Hematopoietic multipotent progenitor cell treated with erythropoietin and hydrocortisone succinate and interleukin-3 and kit ligand, for 6 days (in vitro differentiated cells): ENCODE measurements around the gene FCRL6.

Experiments used
- DNase-seq: peaks from one replicate; pipeline ENCODE4 v3.0.0-alpha.2; 2015

The FCRL6 gene, protein sequence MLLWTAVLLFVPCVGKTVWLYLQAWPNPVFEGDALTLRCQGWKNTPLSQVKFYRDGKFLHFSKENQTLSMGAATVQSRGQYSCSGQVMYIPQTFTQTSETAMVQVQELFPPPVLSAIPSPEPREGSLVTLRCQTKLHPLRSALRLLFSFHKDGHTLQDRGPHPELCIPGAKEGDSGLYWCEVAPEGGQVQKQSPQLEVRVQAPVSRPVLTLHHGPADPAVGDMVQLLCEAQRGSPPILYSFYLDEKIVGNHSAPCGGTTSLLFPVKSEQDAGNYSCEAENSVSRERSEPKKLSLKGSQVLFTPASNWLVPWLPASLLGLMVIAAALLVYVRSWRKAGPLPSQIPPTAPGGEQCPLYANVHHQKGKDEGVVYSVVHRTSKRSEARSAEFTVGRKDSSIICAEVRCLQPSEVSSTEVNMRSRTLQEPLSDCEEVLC

DNA sequence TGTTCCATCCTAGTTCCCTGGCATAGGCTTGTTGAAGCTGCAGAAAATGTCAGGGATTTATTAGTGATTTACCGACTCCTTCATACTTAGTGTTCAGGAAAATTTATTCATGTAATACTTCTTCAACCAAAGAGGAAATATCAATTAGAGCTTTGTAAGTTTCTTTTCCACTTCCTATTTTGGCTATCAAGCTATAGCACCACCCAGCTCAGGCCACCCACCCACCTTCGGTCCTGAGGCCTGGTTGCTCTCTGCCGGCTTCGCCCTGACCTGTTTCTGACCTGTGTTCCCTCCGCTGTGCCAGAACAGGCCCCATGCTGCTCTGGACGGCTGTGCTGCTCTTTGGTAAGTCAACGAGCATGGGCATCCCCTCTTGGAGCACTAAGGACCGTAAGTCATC, at the start of gene FCRL6:
TSS of gene FCRL6 (plus strand) at position 250 of the 400 bp plus-strand sequence. CDS start at position 315, 65 bp downstream.
- no peak for DNase-seq

DNA sequence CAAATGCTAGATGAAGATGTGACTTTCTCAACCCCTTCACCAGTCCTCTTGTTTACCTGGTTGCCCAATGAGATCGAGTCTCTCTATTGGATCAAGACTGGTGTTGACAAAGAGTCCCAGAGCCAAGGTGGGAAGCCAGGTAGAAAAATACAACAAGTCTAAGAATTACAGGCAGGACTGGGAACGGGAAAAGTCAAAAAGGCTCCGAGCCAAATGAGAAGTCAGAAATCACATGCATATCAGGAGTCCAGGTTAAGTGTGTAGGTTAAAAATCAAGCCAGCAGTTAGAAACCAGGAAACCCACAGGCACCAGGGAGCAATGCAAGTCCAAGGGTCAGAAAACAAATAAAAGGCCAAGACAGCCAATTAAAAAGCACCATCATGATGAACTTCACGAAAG, 48.8 kb upstream of the FCRL6 start:
- no peak for DNase-seq

DNA sequence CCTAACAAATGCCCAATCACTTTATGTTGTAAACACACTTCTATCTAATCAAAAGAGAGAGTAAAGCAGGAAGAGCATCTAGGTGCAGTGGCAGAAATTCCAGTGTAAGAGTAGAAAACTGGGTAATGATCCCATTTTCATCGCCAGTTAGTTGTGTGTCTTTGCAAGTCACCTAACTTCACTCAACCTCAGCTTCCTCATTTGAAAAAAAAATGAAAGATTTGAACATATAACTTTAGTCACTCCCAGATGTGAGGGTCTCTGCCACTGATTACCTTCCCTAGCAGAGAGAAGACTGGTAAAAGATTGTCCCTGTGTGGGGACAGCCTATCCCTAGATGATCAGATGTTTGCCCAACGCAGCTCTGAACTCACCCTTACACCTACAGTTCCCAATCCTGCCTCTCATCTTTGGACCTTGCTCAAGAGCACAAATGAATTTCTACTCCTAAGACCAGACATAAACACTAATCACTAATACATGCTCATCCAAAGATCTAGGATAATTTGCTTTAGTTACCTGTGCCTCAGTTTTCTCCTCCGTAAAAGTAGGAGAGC, 46.6 kb upstream of the FCRL6 start:
- no peak for DNase-seq

DNA sequence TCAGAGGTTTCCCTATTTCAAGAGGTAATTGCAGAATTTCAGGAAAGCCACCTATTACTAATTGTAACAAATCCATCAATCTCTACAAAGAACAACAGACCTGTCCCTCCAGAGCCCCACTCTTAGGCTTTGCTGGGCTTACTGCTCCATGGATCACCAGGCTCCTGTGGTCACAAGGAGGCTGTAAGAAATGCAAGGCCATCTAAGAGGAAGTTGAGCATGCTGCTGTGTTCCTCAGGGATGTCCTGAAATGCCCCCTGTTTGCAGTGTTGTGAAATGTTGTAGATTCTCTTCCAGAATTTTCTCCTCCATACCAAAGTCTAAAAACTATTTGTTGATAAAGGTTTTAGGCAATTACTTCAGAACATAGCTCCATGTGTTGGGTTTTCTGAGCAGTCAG, 45.8 kb upstream of the FCRL6 start:
- no peak for DNase-seq

DNA sequence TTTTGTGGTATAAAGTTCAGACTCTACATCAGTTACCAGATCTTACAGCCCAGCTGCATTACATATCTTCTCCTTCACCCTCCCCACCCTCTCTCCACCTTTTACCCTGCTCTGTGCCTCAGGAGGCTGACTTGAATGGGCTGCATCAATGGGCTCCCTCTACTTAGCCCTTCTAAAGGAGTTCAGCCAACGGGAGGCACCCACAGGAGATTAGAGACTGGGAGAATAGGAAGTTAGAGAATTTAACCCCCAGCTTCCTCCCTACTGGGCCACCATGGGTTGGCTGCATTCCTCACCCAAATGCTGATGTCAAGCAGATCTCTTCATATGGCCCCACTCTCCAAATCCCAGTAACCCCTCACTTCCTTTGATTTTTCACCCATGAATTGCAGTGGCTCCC, 38.5 kb upstream of the FCRL6 start:
- DNase-seq: no peak

DNA sequence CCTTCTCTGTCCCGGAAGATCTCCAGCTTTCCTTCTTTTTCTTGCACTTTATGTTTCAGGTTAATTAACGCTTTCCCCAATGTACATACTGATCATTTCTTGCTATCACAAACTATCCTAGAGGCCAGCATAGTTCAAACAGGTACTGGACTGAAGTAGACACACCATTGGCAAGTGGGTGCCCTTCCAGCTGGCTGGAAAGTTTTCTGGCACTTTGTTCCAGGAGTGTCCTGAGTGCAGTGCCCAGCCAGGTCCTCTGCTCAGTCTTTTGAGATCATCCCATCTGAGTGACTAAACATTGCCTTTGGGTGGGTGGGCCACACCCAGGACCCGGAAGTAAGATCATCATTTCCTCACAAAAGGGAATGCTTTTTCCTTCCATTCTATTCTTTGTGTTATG, 36.4 kb upstream of the FCRL6 start:
- DNase-seq: no peak

DNA sequence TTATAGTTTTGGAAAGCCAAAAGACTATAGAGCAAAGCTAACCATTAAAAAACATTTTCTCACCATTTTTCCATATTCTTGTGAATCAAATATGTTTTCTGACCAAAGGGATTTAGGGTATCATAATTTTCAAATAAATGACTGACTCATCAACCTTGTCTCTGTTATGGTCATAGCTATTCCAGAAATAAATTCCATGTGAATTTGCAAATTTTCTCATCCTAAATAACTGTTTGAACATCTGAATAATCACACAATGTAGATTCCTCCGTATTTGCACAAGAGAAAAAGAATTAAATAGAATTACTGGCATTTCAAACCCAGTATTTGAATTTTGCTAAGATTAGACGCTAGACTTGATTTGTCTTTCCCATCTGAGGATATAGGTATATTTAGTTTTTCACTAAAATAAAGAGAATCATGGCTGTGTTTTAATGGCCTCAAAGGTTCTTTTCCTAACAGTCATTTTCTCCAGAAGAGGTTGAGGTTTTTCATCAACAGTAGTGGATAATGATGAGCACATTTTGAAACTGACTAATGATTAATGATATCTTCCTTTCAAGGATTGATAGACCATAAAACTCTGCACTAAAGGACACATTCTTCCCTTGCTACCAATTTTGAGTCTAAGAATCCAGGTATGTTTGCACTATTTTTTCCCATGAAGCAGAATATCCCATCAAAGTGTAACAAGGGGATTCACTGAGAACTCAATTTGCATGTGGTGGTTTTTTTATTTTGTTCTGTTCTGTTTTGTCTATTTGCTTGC, 30.8 kb upstream of the FCRL6 start:
- DNase-seq: no peak

DNA sequence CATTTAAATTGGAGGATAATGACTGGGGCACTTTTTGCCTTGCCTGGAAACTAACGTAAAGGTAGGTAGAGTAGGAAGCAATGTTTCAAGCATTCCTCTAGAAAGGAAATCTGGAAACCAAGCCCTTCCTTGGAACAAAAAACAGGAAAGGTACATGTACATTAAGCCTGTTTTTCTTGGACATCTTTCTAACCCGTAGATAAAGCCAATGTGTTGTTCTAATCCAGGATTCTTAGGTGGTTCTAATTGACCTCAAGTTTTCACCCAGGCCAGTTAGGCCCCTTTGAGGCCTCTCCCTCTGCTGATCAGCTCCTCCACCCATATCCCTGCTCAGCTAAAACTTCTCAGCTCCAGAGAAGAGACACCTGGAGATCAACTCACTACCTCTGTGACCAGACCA, 27.7 kb upstream of the FCRL6 start:
- no peak for DNase-seq

DNA sequence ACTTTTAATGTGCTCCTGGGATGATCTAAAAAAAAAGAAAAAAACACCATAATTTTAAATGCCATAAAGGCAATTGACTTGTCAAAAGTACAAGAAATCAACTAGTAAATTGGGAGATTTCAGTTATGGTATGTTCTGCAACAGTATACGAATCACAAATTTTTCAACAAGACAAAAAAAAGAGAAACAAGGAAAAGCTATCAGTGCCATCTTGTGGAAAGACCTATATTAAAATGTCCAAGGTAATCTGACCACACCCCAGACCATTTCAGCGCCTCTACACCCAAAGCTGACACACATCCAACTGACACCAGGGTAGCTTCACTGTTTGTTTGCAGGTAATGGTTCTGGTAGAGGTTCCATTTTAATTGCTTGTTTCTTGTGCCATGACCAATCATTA, 26.4 kb upstream of the FCRL6 start:
- peak; percentile 64 for DNase-seq

DNA sequence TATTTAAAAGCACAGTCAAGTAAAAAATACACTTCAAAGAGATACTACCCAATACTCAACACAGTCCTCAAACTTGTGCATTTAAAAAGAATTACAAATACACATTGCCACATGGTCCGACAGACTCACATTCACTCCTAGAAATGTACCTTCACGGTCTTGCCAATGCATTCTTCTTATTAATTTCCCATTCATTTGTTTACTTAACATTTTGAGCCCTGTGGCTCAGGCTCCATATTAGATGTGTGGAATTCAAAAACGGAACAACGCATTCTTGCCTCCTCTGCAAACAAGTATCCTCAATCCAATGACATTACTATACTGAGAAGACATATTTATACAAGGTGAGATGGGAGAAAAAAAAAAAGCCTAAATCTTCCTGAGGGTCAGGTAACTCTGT, 23.9 kb upstream of the FCRL6 start:
- no peak for DNase-seq

DNA sequence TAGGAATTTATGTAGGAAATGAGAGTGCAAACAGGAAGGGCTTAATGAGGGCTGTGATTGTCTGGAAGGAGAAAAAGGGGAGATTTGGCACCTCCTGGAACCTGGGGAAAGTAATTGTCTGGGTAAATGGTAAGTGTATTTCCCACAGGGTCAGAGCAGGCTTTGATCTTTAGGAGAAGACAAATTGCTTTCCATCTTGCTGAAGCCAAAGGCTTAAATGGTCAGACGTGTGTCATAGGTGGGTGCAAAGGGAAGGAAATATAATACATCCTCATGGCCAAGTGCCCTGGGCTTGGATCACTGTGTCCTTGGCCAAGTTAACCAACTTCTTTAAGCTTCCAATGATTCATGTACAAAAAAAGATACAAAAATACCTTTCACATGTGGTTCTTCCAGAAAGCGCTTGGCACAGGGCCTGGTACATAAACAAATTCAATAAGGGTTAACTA, 22.7 kb upstream of the FCRL6 start:
- no peak for DNase-seq

DNA sequence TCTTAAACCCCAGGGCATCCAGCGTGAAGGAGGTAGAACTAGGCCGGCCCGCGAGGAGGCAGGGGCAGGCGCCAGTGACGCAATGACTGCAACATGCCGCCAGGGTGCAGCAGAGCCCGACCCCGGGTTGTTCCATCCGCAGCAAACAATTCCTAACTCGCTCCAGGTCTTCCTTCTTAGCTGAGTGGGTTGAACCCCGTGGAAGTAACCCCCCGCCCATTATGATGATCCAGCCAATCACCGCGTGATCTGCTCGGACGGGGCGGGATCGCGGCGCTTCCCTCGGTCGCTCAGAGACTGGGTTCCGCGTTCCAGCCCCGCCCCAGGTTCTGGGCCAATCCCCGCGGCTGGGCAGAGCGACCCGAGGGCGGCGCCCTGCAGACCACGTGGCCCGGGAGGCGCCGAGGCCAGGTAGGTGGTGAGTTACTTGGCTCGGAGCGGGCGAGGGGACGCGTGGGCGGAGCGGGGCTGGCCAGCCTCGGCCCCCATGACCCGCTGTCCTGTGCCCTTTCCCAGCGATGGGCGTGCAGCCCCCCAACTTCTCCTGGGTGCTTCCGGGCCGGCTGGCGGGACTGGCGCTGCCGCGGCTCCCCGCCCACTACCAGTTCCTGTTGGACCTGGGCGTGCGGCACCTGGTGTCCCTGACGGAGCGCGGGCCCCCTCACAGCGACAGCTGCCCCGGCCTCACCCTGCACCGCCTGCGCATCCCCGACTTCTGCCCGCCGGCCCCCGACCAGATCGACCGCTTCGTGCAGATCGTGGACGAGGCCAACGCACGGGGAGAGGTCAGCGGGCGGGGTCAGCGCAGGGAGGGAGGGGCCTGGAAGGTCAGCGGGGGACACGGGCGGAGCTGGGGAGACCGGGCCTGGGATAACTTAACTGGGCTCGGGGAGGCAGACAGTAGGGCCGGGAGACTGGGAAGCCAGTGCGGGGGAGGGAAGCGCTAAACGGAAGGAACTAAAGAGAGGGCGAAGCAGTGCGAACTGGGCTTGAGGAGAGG, 21.3 kb upstream of the FCRL6 start, which contains the start of gene DUSP23:
TSS of gene DUSP23 (plus strand) at position 380 of the 1,000 bp plus-strand sequence. CDS start at position 519, 139 bp downstream.
- DNase-seq: peak; percentile 97

DNA sequence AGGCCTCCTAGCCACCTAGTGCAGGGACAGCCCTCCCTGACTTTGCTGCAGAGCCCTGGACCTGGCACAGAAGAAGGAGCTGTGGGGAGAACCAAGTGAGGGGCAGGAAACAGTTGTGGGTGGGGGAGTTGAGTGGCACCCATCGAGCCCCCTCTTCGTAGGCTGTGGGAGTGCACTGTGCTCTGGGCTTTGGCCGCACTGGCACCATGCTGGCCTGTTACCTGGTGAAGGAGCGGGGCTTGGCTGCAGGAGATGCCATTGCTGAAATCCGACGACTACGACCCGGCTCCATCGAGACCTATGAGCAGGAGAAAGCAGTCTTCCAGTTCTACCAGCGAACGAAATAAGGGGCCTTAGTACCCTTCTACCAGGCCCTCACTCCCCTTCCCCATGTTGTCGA, 20.2 kb upstream of the FCRL6 start:
- DNase-seq: no peak

DNA sequence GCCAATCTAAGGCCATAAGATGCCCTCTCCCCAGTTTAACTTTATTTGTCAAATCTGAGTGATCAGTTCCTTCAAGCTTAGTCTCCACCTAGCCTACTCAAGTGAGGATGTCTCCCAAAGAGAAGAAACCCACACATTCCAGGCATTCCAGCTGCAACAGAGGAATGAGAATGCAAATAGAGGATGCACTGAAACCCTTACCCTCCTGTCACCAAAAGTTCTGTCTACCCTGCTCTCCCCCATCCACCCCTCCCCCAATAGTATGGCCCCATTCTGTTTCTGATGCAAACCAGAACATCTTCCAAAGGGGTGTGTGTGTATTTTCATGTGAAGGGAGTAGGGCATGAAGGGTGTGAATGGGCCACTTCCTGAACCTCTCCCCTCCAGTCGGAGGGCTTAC, 18.4 kb upstream of the FCRL6 start:
- no peak for DNase-seq

DNA sequence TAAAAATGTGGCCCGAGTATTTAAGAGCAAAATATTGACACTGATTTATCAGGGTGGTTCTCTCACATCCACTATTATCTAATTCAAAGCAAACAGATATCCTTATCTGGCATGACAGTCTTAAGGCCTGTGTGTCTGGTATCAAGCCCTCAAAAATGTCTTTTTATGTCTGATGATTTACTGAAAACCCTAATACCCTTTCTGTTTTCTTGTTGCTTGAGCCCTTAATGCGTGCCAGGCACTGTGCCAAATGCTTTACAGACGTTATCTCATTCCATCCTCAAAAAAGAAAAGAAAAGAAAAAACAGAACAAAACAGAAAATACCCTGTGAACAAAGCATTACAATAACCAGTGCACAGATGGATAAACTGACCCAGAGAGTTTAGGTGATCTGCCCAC, 15.7 kb upstream of the FCRL6 start:
- peak; percentile 19 for DNase-seq

DNA sequence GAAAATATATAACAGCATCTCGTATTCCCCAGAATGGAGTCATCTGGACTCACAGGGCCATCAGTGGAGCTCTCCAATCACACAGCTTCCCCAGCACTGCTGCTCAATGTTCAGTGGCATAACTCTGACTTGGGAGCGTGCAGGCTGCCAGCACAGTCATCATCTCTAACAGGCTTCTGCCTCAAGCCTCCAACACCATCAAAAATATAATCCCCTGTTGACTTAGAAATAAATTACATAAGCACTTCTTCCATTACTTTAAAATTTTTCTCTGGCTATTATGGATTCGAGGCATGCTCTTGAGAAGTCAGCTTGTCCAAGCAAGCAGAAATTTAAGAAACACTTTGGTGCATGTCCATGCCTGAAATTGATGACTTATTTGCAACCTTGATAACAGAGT, 15.2 kb upstream of the FCRL6 start:
- DNase-seq: no peak

DNA sequence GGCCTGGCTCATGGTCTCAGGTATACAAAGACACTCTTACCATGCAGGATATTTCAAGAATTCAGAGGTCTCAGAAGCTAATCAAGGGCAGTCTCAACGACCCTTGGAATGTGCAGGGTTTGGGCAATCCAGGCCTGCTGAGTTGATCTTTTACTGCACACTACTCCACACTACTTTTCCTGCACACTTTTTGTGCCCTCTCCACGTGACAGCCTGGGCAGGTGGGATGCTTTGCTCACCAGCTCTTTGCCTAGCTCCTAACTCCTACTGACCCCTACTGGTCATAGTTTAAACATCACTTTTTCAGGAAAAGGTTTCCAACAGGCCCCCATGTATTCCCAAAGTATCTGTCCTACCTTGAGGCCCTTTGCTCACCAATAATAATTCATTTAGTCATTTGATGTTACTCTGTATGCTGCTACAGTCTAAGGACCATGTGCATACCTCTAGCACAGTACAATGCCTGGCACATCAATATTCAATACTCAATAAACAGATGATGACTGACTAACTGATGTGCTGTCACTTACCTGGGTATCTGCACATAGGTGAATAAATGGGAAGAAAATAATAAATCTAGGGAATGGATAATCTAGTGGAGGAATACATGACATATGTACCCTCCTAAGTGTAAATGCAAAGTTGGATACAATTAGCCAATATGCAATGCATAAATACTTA, 11.8 kb upstream of the FCRL6 start:
- DNase-seq: peak; percentile 63

DNA sequence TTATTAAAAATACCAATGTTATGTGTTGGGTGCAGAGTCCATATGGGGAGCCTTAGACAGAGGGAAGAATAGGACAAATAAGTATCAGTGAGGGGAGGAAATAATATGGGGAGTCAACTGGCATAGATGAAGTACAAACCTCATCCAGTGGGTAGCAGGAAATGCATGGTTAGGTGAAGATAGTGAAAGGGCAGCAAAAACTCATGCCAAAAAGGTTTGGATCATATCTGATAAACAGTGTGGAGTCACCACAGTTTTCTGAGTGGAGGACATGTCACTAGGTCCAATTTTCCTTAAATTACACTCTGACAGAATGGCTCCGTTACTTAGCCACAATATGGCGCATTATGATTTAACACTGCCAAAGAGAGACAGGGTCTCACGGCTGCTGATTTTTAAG, 11.1 kb upstream of the FCRL6 start:
- DNase-seq: peak; percentile 62

DNA sequence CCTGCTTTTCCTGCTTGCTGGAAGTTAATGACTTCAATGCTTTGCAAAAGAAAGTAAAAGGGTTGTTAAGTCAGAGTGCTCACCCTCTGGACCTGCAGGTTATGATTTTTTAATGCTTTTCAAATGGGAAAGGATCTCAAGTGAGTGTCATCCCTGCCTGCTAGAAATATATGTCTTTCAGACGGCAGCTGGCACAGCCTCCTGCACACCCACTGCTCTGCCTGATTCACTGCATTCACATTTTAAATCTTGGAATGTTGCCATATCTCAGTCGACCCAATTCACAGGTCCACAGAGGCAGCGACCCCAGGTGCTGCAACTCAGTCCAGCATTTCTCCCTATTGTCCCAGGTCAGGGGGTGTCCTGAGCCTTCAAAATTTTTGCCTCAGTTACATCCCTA, 10.7 kb upstream of the FCRL6 start:
- no peak for DNase-seq

DNA sequence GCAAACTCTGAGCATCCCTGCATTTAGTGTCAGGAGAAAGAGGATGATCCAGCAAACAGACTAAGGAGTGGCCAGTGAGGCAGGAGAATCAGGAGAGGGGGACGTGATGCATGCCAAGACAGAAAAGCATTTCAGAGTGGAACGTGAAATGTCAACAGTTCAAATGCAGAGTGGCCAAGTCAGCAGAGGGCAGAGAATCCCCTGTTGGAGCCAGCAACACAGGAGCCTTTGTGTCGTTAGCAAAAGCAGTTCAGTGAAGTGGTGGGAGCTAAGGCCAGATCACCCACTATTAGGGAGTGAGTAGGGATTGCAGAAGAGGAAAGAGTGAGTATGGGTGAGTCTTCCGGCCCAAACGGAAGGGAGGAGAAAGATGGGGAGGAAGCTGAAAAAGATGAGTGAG, 6.6 kb upstream of the FCRL6 start:
- DNase-seq: no peak

DNA sequence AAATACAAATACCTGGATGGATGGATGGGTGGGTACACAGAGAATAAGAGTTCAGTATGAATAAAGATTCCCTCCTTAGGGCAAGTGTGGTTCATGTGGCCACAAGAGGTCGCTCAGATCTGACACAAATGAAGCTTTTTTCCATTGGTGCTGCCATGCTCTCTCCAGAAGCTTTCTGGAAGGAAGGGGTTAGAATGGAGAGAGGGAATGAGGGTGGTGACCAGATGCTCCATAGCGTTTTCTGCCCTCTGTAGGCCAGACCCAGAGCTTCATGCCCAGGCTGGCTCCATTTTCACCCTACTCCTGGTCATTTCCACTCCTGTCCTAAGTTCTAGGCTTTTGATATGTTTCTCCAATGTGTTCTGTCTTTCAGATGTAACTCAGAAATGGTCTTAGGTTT, 3.3 kb upstream of the FCRL6 start:
- peak; percentile 85 for DNase-seq

DNA sequence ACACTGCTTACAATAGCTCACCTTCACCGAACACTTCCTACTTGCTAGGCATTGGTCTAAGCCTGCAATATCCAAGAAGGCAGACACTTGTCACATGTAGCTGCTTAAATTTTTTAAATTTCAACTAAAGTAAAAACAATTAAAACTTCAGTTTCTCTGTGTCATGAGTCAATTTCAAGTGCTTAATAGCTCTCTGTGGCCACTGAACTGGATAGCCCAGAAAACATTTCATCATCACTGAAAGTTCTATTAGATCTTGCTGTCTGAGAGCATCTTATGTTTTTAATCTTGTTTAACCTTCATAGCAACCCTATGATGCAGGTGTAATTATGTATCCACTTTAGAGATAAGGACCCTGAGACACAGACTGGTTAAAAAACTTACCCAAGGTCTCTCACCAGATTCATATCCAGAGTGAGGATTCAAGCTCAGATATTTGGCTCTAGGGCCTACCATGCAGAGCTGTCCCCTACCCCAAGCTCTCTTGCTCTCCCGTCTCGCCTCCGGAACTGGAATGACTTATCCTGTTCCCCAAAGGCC, 2.6 kb upstream of the FCRL6 start:
- DNase-seq: no peak
